ENCODE measurements around the gene LRP6. TPM values are rescaled to one million over a fixed set of nuclear protein-coding genes. Genes with fewer than 3 reads are reported as not detected.

Gene LRP6
- total RNA-seq, 1 donor from 2014 or later, result 15.2 TPM

DNA sequence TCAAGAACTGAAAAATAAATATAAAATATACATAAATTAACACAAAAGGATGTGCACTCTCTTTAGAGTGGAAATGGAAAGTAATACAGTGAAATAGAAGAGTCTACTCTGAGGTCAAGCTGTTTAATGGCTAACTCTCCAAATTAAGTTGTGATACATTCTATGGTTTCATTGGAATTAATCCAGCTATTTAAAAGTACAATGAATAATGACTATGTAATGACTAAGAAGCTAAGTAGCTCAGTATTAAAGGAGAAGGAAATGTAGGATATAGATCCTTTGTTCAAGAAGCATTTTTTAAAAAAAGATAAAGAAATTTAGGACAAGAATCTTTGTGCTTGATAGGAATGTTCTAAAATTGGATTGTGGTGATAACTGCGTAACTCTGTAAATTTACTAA, 85.3 kb downstream of the LRP6 start:
- Histone ChIP-seq H3K4me3 (ENCODE audit: low read depth, low read length) (no peak overlapping the region), H3K27me3 (ENCODE audit: control insufficient read depth, insufficient read depth, low read length) (no peaks in the 10 kb centered on the region), H3K36me3 (ENCODE audit: control insufficient read depth, insufficient read depth, low read length) (no peaks in the 10 kb centered on the region)
- no peak for DNase-seq (ENCODE audit: low read depth)
- no peak for TF ChIP-seq CTCF (IDR thresholded peaks at IDR 0.05; ENCODE audit: insufficient read depth, low read length, poor library complexity, severe bottlenecking)

DNA sequence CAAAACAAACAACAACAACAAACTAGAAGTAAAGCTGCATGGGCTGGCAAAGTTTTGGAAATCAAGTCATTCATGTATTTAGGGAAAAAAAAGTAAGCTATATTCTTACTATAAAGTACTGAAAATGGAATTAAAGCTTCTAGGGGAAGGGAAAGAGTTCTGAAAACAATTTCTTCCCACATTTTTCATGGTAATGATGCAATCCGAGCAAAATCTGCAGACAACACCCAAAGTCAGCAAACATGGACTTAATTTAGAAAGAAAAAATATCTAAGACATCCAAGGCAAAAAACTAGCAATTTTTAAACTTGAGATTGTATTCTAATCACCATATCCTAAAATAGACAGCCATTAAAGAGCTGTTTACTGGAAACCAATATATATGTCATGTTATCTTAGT, 86.3 kb downstream of the LRP6 start:
- no peak for DNase-seq (ENCODE audit: low read depth)
- H3K4me3 ChIP-seq (ENCODE audit: low read depth, low read length), result no peak overlapping the region
- H3K27me3 ChIP-seq (ENCODE audit: control insufficient read depth, insufficient read depth, low read length), result no peaks in the 10 kb centered on the region
- TF ChIP-seq CTCF (IDR thresholded peaks at IDR 0.05; ENCODE audit: insufficient read depth, low read length, poor library complexity, severe bottlenecking), result no peak
- no peaks in the 10 kb centered on the region for H3K36me3 ChIP-seq (ENCODE audit: control insufficient read depth, insufficient read depth, low read length)

DNA sequence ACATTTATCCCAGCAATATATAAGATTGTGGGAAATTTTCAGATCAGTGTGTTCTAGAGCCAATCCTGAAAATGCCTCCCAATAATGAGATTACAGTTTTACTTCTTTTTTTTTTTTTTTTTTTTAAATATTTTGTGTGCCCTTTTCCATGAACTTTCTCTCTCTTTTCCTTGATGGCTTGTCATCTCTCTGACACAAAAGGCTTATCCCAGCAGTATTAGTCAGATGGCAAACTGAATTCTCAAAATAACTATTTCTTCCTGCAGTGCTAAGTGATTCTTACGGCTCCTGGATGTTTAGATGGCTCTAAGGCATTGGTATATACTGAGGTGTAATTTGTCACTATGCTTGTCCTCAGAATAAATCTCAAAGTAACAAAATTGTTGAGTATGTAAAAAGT, 86.7 kb downstream of the LRP6 start:
- no peak for DNase-seq (ENCODE audit: low read depth)
- TF ChIP-seq CTCF (IDR thresholded peaks at IDR 0.05; ENCODE audit: insufficient read depth, low read length, poor library complexity, severe bottlenecking), result no peak
- Histone ChIP-seq H3K4me3 (ENCODE audit: low read depth, low read length) (no peak overlapping the region), H3K27me3 (ENCODE audit: control insufficient read depth, insufficient read depth, low read length) (no peaks in the 10 kb centered on the region), H3K36me3 (ENCODE audit: control insufficient read depth, insufficient read depth, low read length) (no peaks in the 10 kb centered on the region)

GRCh38 chr12:12178559-12178958, 88.3 kb downstream of the LRP6 start:
- TF ChIP-seq CTCF (IDR thresholded peaks at IDR 0.05; ENCODE audit: insufficient read depth, low read length, poor library complexity, severe bottlenecking), result no peak
- no peak for DNase-seq (ENCODE audit: low read depth)
- Histone ChIP-seq H3K4me3 (ENCODE audit: low read depth, low read length) (no peak overlapping the region), H3K27me3 (ENCODE audit: control insufficient read depth, insufficient read depth, low read length) (no peaks in the 10 kb centered on the region), H3K36me3 (ENCODE audit: control insufficient read depth, insufficient read depth, low read length) (no peaks in the 10 kb centered on the region)

GRCh38 chr12:12176402-12176801, 90.4 kb downstream of the LRP6 start:
- no peak for TF ChIP-seq CTCF (IDR thresholded peaks at IDR 0.05; ENCODE audit: insufficient read depth, low read length, poor library complexity, severe bottlenecking)
- no peak overlapping the region for H3K4me3 ChIP-seq (ENCODE audit: low read depth, low read length)
- no peaks in the 10 kb centered on the region for H3K36me3 ChIP-seq (ENCODE audit: control insufficient read depth, insufficient read depth, low read length)
- no peak for DNase-seq (ENCODE audit: low read depth)
- no peaks in the 10 kb centered on the region for H3K27me3 ChIP-seq (ENCODE audit: control insufficient read depth, insufficient read depth, low read length)

- DNase-seq (ENCODE audit: low read depth), result peak; percentile 28
- no peaks in the 10 kb centered on the region for H3K36me3 ChIP-seq (ENCODE audit: control insufficient read depth, insufficient read depth, low read length)
- TF ChIP-seq CTCF (IDR thresholded peaks at IDR 0.05; ENCODE audit: insufficient read depth, low read length, poor library complexity, severe bottlenecking), result no peak
- no peaks in the 10 kb centered on the region for H3K27me3 ChIP-seq (ENCODE audit: control insufficient read depth, insufficient read depth, low read length)
- H3K4me3 ChIP-seq (ENCODE audit: low read depth, low read length), result no peak overlapping the region
These were observed 94.8 kb downstream of the LRP6 start for GRCh38 chr12:12171991-12172511.
